ENCODE data around the gene FUT6.
A peak's percentile ranks its signal among the peaks of the same experiment; 100 is the strongest.

DNA sequence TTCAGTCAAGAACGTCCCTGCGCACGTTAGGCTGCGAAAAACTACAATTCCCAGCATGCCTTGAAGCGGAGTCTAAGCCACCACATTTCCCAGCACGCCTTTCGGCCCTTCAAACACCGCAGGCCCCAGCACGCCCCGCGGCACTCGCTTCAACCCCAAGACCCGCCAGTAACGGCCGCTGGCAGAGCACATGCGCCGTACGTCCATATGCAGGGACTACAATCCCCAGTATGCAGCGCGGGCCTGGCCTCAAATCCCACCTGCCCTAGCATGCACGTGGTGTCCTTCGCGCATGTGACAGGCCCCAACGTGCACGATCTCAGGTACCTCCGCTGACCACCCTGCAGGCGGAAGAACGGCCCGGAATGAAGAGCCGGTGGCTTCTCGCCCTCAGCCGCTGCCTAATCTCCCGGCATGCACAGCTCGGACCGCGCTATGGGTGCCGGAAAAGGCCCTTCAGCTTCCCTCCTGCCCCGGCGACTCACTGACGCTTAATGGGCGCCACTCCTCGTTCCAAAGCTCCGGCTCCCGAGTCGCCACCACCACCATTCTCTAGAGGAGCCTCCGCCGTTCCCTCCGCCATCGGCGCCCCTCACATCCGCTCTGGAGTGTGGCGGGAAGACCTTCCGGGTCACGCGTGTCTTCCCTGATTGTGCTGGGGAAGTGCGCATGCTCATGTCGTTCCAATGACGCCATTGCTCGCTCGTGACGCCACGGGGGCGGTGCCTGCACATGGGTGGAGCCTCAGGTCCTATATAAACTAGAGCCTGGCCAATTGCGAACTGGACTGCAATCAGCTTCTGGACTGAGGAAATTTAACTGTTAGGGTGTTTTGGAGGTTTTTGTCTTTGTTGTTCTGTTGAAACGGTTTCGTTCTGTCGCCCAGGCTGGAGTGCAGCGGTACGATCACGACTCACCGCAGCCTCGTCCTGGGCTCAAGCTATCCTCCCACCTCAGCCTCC, 48.7 kb downstream of the FUT6 start, which contains the start of gene DUS3L:
- TF ChIP-seq, protein P1, sequence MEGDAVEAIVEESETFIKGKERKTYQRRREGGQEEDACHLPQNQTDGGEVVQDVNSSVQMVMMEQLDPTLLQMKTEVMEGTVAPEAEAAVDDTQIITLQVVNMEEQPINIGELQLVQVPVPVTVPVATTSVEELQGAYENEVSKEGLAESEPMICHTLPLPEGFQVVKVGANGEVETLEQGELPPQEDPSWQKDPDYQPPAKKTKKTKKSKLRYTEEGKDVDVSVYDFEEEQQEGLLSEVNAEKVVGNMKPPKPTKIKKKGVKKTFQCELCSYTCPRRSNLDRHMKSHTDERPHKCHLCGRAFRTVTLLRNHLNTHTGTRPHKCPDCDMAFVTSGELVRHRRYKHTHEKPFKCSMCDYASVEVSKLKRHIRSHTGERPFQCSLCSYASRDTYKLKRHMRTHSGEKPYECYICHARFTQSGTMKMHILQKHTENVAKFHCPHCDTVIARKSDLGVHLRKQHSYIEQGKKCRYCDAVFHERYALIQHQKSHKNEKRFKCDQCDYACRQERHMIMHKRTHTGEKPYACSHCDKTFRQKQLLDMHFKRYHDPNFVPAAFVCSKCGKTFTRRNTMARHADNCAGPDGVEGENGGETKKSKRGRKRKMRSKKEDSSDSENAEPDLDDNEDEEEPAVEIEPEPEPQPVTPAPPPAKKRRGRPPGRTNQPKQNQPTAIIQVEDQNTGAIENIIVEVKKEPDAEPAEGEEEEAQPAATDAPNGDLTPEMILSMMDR (IDR thresholded peaks at IDR 0.05; ENCODE audit: low read depth, low read length, missing input control) = no peak
- peak in 1 of 2 donors; percentile 14 for TF ChIP-seq JUND (IDR thresholded peaks at IDR 0.05)
- TF ChIP-seq HNF4A (conservative IDR thresholded peaks at IDR 0.05) = peak in 1 of 2 donors; percentile 10
- TF ChIP-seq SP1 (IDR thresholded peaks at IDR 0.05) = peak; percentile 49
- peak; percentile 84 to 95 for TF ChIP-seq GABPA (IDR thresholded peaks at IDR 0.05 in 1 of 2, conservative IDR thresholded peaks at IDR 0.05 in 1 of 2)
- peak; percentile 89 for TF ChIP-seq YY1 (IDR thresholded peaks at IDR 0.05)
- no peak for TF ChIP-seq HNF4G (IDR thresholded peaks at IDR 0.05)
- TF ChIP-seq, protein P2, sequence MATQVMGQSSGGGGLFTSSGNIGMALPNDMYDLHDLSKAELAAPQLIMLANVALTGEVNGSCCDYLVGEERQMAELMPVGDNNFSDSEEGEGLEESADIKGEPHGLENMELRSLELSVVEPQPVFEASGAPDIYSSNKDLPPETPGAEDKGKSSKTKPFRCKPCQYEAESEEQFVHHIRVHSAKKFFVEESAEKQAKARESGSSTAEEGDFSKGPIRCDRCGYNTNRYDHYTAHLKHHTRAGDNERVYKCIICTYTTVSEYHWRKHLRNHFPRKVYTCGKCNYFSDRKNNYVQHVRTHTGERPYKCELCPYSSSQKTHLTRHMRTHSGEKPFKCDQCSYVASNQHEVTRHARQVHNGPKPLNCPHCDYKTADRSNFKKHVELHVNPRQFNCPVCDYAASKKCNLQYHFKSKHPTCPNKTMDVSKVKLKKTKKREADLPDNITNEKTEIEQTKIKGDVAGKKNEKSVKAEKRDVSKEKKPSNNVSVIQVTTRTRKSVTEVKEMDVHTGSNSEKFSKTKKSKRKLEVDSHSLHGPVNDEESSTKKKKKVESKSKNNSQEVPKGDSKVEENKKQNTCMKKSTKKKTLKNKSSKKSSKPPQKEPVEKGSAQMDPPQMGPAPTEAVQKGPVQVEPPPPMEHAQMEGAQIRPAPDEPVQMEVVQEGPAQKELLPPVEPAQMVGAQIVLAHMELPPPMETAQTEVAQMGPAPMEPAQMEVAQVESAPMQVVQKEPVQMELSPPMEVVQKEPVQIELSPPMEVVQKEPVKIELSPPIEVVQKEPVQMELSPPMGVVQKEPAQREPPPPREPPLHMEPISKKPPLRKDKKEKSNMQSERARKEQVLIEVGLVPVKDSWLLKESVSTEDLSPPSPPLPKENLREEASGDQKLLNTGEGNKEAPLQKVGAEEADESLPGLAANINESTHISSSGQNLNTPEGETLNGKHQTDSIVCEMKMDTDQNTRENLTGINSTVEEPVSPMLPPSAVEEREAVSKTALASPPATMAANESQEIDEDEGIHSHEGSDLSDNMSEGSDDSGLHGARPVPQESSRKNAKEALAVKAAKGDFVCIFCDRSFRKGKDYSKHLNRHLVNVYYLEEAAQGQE (IDR thresholded peaks at IDR 0.05) = peak; percentile 68
- TF ChIP-seq, protein P3, sequence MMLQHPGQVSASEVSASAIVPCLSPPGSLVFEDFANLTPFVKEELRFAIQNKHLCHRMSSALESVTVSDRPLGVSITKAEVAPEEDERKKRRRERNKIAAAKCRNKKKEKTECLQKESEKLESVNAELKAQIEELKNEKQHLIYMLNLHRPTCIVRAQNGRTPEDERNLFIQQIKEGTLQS (IDR thresholded peaks at IDR 0.05) = no peak
- peak in 1 of 2 donors; percentile 55 for TF ChIP-seq EGR1 (IDR thresholded peaks at IDR 0.05; ENCODE audit: low read depth in 2 of 2)
- TF ChIP-seq RXRA (IDR thresholded peaks at IDR 0.05) = peak; percentile 55 to 63
- peak; percentile 67 for TF ChIP-seq TAF1 (conservative IDR thresholded peaks at IDR 0.05)
- TF ChIP-seq, protein P4, sequence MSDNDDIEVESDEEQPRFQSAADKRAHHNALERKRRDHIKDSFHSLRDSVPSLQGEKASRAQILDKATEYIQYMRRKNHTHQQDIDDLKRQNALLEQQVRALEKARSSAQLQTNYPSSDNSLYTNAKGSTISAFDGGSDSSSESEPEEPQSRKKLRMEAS (IDR thresholded peaks at IDR 0.05) = peak; percentile 99

Measured in liver (tissue), 3 donors.